HCT116 (cell line): ENCODE data around the gene PLAAT2. TPM values are rescaled to one million over a fixed set of nuclear protein-coding genes. Genes with fewer than 3 reads are reported as not detected.

Experiments used
- ATAC-seq: fragments of 200-7000 bp; cut with Tn5 transposase; 2 replicates; pipeline ENCODE4 v1.9.1; 2020; ENCODE audit warnings: mild to moderate bottlenecking, moderate library complexity
- BruUV-seq: library from RNA; stranded (reverse); fragments of 400-500 nt; replicated peaks from 2 replicates; lab custom pipeline; 2021; lab: Mats Ljungman, UMichigan
- CTCF ChIA-PET: fragments of 300-600 bp; sonication (Branson Sonifier 250); formaldehyde crosslinking; loops from one replicate; lab custom pipeline; 2021; ENCODE audit warnings: antibody characterized with exemption; lab: Charles Lee
- POLR2A ChIA-PET: fragments of 300-600, 350-600 bp; sonication (Branson Sonifier 250); formaldehyde crosslinking; loops from one replicate; lab custom pipeline; 2021; ENCODE audit warnings: antibody characterized with exemption; lab: Charles Lee
- RAD21 ChIA-PET, 2 experiments: fragments of 300-600 bp; sonication (Branson Sonifier 250); formaldehyde crosslinking; loops; one replicate each; lab custom pipeline; 2023; ENCODE audit warnings: low total read pairs in 2 of 2; ENCODE audit not compliant: uncharacterized antibody in 2 of 2, unreplicated experiment in 2 of 2, low non-redundant PET in 1 of 2; lab: Charles Lee
- DNase-seq: peaks from one replicate; pipeline ENCODE4 v3.0.0-alpha.2; 2010; ENCODE audit warnings: low read depth, low spot score
- H2AFZ ChIP-seq: fragments of 200-600 bp; shearing (Covaris generic), sonication (generic); 2 replicates; pipeline ENCODE4 v1.6.1; 2017; ENCODE audit warnings: low read depth, mixed run types, mixed read lengths, antibody characterized with exemption, low read length; ENCODE audit not compliant: poor library complexity, severe bottlenecking
- H3K27ac ChIP-seq: 2 replicates; pipeline ENCODE4 v1.5.1; 2012; ENCODE audit warnings: low read depth, low read length
- H3K27me3 ChIP-seq: fragments of 200-600 bp; sonication (generic); 2 replicates; pipeline ENCODE4 v1.6.1; 2016; ENCODE audit warnings: mixed run types, low read length, mixed read lengths; ENCODE audit not compliant: insufficient read depth
- H3K36me3 ChIP-seq, 2 experiments: fragments of 200-500 bp in 1 of 2; fragments of 200-600 bp in 1 of 2; sonication (Bioruptor generic) in 1 of 2; sonication (generic) in 1 of 2; 2 replicates each; pipeline versions ENCODE4 v1.5.1 to v1.6.1; 2014 to 2016; ENCODE audit warnings: low read length in 2 of 2, inconsistent platforms in 1 of 2, mixed read lengths in 1 of 2, mixed run types in 1 of 2; ENCODE audit not compliant: insufficient read depth in 2 of 2, control insufficient read depth in 1 of 2
- H3K4me1 ChIP-seq, 2 experiments: fragments of 200-600 bp in 1 of 2; sonication (generic) in 1 of 2; 2 replicates each; pipeline versions ENCODE4 v1.5.1 to v1.6.1; 2012 to 2017; ENCODE audit warnings: low read length in 2 of 2, inconsistent platforms in 1 of 2, mild to moderate bottlenecking in 1 of 2, mixed read lengths in 1 of 2, mixed run types in 1 of 2, moderate library complexity in 1 of 2; ENCODE audit not compliant: insufficient read depth in 2 of 2, control insufficient read depth in 1 of 2
- H3K4me2 ChIP-seq: fragments of 200-600 bp; sonication (generic); 2 replicates; pipeline ENCODE4 v1.6.1; 2017; ENCODE audit warnings: mixed run types, low read length, mixed read lengths
- H3K4me3 ChIP-seq, 2 experiments: fragments of 200-600 bp in 1 of 2; sonication (generic) in 1 of 2; replicated peaks in 1 of 2; 2 replicates each; pipeline ENCODE4 v1.5.1; 2011 to 2016; ENCODE audit warnings: low read length in 2 of 2, control low read depth in 1 of 2, low read depth in 1 of 2, mild to moderate bottlenecking in 1 of 2, mixed read lengths in 1 of 2, mixed run types in 1 of 2
- H3K79me2 ChIP-seq: fragments of 200-600 bp; sonication (generic); 2 replicates; pipeline ENCODE4 v1.6.1; 2017; ENCODE audit warnings: mild to moderate bottlenecking, mixed run types, low read length, moderate library complexity, mixed read lengths; ENCODE audit not compliant: insufficient read depth
- H3K9ac ChIP-seq: fragments of 200-600 bp; sonication (generic); 2 replicates; pipeline ENCODE4 v1.6.1; 2016; ENCODE audit warnings: low read length, mixed read lengths
- H3K9me2 ChIP-seq: fragments of 200-600 bp; sonication (generic), shearing (Covaris generic); 2 replicates; pipeline ENCODE4 v1.6.1; 2017; ENCODE audit warnings: mixed run types, mild to moderate bottlenecking, moderate library complexity; ENCODE audit not compliant: insufficient read depth
- H3K9me3 ChIP-seq, 2 experiments: fragments of 200-500 bp in 1 of 2; fragments of 200-600 bp in 1 of 2; sonication (Bioruptor generic) in 1 of 2; sonication (generic) in 1 of 2; 2 replicates each; pipeline ENCODE4 v1.6.1; 2014 to 2017; ENCODE audit warnings: low read length in 2 of 2, mixed read lengths in 2 of 2, inconsistent platforms in 1 of 2, low read depth in 1 of 2, mild to moderate bottlenecking in 1 of 2, mixed run types in 1 of 2, moderate library complexity in 1 of 2; ENCODE audit not compliant: control insufficient read depth in 1 of 2, insufficient read depth in 1 of 2
- H4K20me1 ChIP-seq: fragments of 200-600 bp; sonication (generic), shearing (Covaris generic); 2 replicates; pipeline ENCODE4 v1.6.1; 2017; ENCODE audit warnings: mixed run types, mild to moderate bottlenecking, moderate library complexity; ENCODE audit not compliant: insufficient read depth
- EZH2phosphoT487 ChIP-seq: fragments of 200-600 bp; IDR thresholded peaks from 2 replicates; pipeline ENCODE4 v1.6.1; 2018; ENCODE audit warnings: antibody characterized with exemption, borderline replicate concordance
- FOSL1 ChIP-seq: IDR thresholded peaks from 2 replicates; pipeline ENCODE4 v1.6.1; 2012; ENCODE audit warnings: low read depth
- JUND ChIP-seq: IDR thresholded peaks from 2 replicates; pipeline ENCODE4 v1.6.1; 2012
- SP1 ChIP-seq: IDR thresholded peaks from 2 replicates; pipeline ENCODE4 v1.6.1; 2012; ENCODE audit warnings: low read depth
- TCF7L2 ChIP-seq: IDR thresholded peaks from 2 replicates; pipeline ENCODE4 v1.7.0; 2011; ENCODE audit warnings: borderline replicate concordance, inconsistent platforms; ENCODE audit not compliant: insufficient read depth, insufficient read length; ENCODE audit errors: extremely low read depth
- intact Hi-C: fragments of 100-400 bp; cut with micrococcal nuclease; formaldehyde crosslinking; loops from 2 replicates; pipeline ENCODE4 v1.10.0; 2022
- total RNA-seq: library from RNA; stranded (reverse); gene quantifications from one replicate; pipeline ENCODE4 v1.2.1, GENCODE V29; 2021; ENCODE audit not compliant: unreplicated experiment
- TF ChIP-seq, protein P1 (sequence below): IDR thresholded peaks from 2 replicates; pipeline ENCODE4 v1.6.1; 2012; ENCODE audit warnings: low read depth
- TF ChIP-seq, protein P2 (sequence below), 3 experiments: fragments of 200-600 bp in 1 of 3; sonication (generic) in 1 of 3; IDR thresholded peaks in 2 of 3; conservative IDR thresholded peaks in 1 of 3; 2 replicates each; pipeline ENCODE4 v1.5.1; 2012 to 2017; ENCODE audit warnings: low read depth in 2 of 3, low read length in 2 of 3, antibody characterized with exemption in 1 of 3, borderline replicate concordance in 1 of 3, control low read depth in 1 of 3, mild to moderate bottlenecking in 1 of 3, mixed read lengths in 1 of 3, mixed run types in 1 of 3, moderate library complexity in 1 of 3; ENCODE audit not compliant: insufficient read depth in 1 of 3

The PLAAT2 gene
- total RNA-seq, 1 experiment from 2014 or later = not detected

DNA sequence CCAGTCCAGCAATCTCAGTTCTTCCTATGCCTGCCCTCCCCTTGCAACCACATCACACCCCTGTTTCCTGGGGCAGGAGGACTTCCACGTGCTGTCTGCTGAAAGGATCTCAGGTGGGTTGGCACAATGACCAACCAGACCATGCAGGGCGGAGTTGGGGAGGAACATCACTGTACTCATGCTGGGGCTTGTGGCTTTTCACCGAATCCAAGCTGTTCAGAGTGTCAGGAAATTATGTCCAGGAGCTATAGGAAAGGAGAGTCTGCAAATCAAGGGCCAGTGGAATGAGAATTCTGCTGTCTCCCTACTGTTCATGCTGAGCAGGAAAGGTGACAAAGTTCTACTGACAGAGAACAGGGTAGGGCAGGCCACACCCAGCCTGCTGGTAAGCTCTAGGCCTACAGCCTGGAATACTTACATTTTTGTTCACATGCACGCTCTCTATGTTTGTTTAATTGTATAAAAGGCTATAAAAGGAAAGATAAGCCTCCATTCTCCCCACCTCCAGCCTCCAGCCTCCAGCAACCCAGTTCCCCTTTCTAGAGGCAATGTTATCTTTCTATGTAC lies 1.7 kb upstream of the PLAAT2 start (continued):
- TF ChIP-seq, protein P1, sequence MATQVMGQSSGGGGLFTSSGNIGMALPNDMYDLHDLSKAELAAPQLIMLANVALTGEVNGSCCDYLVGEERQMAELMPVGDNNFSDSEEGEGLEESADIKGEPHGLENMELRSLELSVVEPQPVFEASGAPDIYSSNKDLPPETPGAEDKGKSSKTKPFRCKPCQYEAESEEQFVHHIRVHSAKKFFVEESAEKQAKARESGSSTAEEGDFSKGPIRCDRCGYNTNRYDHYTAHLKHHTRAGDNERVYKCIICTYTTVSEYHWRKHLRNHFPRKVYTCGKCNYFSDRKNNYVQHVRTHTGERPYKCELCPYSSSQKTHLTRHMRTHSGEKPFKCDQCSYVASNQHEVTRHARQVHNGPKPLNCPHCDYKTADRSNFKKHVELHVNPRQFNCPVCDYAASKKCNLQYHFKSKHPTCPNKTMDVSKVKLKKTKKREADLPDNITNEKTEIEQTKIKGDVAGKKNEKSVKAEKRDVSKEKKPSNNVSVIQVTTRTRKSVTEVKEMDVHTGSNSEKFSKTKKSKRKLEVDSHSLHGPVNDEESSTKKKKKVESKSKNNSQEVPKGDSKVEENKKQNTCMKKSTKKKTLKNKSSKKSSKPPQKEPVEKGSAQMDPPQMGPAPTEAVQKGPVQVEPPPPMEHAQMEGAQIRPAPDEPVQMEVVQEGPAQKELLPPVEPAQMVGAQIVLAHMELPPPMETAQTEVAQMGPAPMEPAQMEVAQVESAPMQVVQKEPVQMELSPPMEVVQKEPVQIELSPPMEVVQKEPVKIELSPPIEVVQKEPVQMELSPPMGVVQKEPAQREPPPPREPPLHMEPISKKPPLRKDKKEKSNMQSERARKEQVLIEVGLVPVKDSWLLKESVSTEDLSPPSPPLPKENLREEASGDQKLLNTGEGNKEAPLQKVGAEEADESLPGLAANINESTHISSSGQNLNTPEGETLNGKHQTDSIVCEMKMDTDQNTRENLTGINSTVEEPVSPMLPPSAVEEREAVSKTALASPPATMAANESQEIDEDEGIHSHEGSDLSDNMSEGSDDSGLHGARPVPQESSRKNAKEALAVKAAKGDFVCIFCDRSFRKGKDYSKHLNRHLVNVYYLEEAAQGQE = no peak
- TF ChIP-seq JUND (no peak), FOSL1 (no peak), EZH2phosphoT487 (no peak), SP1 (no peak)

DNA sequence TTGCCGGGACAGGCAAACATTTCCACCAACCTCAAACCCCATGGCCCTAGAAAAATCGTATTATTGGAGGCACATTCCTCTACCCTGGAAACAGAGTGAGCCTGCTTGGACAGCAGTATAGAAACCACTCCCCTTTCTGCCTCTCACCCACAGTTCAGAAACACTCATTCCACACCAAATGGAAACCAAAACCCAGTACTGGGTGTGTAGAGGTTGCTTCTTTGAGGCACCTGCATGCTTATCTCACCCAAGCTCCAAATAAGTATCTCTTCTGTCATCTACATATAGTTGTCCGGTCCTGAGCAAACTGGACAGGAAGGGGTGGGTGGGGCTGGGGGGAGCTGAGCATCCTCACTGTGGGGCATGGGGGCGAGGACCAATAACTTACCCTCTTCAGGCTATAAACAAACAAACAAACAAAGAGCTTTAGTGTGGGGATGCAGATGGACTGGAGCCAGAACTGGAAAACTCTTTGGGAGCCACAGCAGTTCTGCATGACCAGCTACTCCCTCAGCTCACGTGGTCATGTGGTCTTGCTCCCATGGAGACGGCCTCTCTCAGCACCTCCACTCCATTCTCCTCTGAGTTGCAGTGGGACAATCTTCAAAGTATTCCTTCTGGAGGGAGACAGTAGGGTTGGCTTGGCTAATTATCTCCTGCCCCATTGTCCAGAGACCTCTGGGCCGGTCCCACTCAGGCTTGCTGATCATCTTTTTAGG lies 1.0 kb upstream of the PLAAT2 start:
- CTCF ChIA-PET = no interaction called here
- no peak overlapping the region for H3K4me2 ChIP-seq
- DNase-seq = no peak
- RAD21 ChIA-PET = no interaction called here
- POLR2A ChIA-PET = no interaction called here
- TF ChIP-seq TCF7L2 = no peak
- TF ChIP-seq, protein P2, sequence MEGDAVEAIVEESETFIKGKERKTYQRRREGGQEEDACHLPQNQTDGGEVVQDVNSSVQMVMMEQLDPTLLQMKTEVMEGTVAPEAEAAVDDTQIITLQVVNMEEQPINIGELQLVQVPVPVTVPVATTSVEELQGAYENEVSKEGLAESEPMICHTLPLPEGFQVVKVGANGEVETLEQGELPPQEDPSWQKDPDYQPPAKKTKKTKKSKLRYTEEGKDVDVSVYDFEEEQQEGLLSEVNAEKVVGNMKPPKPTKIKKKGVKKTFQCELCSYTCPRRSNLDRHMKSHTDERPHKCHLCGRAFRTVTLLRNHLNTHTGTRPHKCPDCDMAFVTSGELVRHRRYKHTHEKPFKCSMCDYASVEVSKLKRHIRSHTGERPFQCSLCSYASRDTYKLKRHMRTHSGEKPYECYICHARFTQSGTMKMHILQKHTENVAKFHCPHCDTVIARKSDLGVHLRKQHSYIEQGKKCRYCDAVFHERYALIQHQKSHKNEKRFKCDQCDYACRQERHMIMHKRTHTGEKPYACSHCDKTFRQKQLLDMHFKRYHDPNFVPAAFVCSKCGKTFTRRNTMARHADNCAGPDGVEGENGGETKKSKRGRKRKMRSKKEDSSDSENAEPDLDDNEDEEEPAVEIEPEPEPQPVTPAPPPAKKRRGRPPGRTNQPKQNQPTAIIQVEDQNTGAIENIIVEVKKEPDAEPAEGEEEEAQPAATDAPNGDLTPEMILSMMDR (IDR thresholded peaks at IDR 0.05 in 2 of 3, conservative IDR thresholded peaks at IDR 0.05 in 1 of 3; ENCODE audit: borderline replicate concordance in 1 of 3, insufficient read depth in 1 of 3, low read depth in 2 of 3, low read length in 2 of 3) = no peak
- no peak overlapping the region for H3K27ac ChIP-seq
- intact Hi-C loops = no loop called here
- no TSS peak for BruUV-seq
- H3K4me1 ChIP-seq = peaks cover 17 to 33% of the 10 kb centered on the region in 2 experiments
- no peaks in the 10 kb centered on the region for H3K79me2 ChIP-seq
- no peaks in the 10 kb centered on the region for H3K36me3 ChIP-seq
- no peaks in the 10 kb centered on the region for H4K20me1 ChIP-seq
- ATAC-seq = no peak
- no peaks in the 10 kb centered on the region for H3K9me2 ChIP-seq
- H3K4me3 ChIP-seq = no peak overlapping the region
- H3K9me3 ChIP-seq = no peaks in the 10 kb centered on the region
- H2AFZ ChIP-seq = no peak overlapping the region
- no peaks in the 10 kb centered on the region for H3K27me3 ChIP-seq
- H3K9ac ChIP-seq = no peak overlapping the region
